Left renal pelvis (tissue), 4 donors: Measurements from ENCODE around the gene ACSL1. TPM values are rescaled to one million over a fixed set of nuclear protein-coding genes. Genes with fewer than 3 reads are reported as not detected.
"Not testable (repeated sequence)": the region's sequence is repeated elsewhere in the genome, so short reads cannot be mapped to it uniquely, and the experiment has no call there.

Experiments used
- DNase-seq, 4 donors: peaks; one replicate each; pipeline ENCODE4 v3.0.0-alpha.2; 2013; ENCODE audit warnings: low read depth in 4 of 4, low spot score in 3 of 4
- polyA plus RNA-seq, 4 donors: library from polyadenylated mRNA; unstranded; fragments of 120-200 nt; gene quantifications; one replicate each; pipeline ENCODE4 v1.2.1, GENCODE V29; 2013; ENCODE audit not compliant: insufficient read length in 4 of 4

ACSL1 gene
- polyA plus RNA-seq, 4 donors = 28.8 to 60.1 (median 55.6) TPM

DNA sequence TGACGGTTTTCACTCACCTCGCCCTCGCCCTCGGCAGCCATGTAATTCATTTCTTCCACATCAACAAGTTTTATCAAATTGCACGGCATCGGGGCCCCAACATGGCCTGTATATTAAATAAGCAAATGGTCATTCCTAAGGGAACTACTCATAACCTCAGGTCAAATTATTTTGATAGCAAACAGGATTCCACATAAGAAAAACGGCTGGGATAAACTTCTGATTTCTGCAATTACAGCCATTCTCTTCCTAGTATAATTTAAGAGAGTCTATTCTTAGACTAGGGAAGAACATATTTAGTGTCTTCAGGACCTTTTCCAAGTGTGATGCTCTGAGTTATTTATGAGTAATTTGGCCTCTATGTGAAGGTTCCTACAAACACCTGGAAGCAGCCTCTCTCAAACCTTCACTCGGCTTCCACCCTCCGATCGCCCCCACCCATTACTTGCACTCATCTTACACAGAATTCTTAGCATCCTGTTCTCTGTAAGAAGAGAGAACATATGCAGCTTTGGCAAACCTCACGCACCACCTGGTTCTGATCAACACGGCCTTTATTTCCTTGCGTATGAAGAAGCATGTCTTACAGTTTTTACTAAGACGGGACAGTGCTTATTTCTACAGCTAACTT lies 62.5 kb downstream of the ACSL1 start:
- no peak for DNase-seq

DNA sequence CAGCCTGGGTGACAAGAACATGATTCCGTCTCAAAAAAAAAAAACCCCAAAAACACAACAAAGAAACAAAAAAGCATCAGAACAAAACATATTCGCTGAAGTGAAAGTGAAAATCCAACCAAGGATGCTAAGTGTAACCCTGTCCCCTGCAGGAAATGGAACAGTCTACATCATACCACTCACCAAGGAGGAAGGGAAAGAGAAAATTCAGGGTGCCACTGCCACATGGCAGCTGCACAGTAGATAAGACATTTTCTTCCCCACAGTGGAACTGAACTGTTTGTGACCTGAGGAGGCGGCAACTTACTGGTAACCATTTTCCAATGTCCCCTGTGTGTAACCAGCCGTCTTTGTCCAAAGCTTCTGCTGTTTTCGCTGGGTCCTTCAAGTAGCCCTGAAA lies 63.7 kb downstream of the ACSL1 start:
- no peak for DNase-seq

DNA sequence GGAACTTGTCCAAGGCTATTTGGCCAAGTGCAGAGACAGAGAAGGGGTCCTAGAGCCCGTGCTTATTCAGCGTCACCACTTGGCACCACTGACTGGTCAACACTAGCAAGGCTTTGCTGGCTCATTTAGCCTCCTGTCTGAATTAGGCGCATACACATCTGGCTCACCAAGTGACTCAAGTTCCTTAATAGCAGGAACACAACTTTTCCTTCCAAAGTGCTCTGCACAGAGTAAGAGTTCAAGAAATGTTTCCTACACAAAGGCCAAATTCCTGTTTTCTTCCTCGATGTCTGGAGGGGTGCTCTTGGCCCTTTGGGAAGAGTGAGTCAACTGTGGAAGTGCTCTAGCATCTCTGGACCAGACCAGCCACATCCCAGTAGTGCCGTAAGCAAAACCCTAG lies 65.1 kb downstream of the ACSL1 start:
- DNase-seq = no peak

DNA sequence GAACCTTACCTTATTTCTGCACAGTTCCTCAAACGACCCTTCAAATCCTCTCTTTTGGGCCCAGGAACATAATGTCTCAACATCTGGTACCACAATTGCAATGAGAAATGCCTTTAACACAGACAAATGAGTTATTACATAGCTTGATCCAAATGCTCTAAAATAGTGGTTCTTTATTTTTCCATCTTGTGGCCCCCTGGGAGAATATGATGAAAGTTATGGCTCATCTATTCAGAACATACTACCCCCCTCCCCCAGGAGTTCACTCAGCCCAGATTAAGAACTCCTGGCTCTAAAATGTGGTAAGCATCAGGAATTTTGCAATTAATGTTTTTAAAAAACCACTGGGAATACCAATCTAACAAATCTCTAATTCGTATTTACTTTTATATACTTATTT lies 68.0 kb downstream of the ACSL1 start:
- no peak for DNase-seq

DNA sequence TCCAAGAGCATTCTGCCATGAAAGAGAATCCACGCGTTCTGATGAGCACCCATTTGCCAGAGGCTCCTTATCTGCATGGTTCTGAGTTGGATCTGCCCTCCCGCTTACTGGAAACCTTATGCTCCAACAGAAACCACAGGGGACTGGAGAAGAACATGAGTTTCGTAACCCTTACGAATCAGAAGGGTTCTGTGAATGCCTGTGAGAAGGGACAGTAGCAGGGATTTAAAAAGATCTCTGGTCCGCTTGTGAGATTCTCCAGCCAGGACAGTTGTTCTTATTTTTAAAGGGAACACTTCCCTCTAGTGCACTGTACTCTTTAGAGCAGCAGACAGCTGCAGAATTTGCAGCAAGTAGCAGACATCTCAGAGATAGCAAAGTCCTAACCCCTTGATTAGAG lies 69.4 kb downstream of the ACSL1 start:
- DNase-seq = no peak

DNA sequence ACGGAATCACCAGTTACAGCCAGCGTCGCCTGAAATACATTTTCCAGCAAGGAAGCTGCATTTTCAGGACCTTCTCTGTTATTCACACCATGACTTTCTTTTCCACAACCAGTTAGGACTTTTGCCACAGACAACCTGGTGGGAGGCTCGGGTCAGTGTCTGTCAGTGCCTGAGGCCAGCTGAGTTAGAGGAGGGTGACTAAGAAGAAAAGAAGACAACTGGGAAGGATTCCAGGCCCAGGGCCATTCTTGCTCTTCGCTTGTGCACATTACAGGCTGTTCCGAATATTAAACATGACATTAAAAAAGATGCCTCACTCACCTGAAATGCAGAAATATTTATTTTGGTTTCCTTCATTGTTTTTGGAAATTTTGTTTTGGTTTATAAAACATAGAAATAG lies 70.5 kb downstream of the ACSL1 start:
- DNase-seq = no peak

DNA sequence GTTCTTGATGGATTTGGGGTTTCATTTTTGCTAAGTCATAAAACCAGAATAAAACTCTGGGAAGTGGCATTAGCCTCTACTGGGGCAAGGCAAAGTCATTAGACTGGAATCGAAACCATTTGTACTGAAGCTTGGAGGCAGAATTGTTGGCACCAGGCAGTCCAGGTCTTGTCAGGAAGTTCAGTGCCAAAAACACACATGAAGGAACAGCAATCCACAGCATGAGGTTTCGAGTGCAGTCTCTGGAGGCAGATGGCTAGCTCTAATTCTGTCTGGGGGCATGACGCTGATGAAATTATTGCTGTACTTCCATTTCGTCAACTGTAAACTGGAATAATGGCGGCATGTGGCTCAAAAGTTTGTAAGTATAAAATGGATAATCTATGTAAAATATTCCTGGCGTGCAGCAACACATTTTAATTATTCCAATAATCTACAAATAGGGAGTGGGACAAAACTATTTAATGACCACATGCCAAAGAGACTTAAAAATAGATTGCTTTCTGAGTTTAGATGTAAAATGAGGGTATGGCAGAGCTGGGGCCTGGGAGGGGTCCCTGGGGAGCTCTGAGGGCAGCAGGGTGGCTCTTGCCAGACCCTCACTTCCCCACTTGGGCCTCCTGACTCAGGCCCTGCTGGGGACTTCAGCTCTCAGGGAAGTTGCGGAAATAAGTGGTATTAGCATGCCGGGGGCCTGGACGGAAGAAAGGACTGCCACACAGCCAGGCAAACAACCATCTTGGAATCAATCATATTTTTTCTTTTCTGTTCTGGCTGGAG lies 73.1 kb downstream of the ACSL1 start:
- DNase-seq = no peak

DNA sequence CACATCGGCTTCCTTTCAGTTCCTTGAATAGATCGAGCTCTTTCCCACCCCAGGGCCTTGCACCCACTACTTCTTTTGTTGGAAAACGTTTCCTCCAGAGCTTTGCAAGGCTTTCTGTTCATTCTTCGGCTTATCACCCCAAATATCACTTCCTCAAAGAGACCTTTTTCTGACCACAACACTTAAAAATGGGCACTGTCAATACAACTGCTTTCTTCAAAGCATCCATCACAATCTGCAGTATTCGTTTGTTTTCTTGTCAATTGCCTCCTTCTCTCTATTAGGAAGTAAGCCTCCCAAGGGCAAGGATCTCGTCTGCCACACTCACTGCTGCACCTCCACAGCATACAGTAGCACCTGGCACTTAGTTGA lies 74.2 kb downstream of the ACSL1 start:
- DNase-seq = no peak

DNA sequence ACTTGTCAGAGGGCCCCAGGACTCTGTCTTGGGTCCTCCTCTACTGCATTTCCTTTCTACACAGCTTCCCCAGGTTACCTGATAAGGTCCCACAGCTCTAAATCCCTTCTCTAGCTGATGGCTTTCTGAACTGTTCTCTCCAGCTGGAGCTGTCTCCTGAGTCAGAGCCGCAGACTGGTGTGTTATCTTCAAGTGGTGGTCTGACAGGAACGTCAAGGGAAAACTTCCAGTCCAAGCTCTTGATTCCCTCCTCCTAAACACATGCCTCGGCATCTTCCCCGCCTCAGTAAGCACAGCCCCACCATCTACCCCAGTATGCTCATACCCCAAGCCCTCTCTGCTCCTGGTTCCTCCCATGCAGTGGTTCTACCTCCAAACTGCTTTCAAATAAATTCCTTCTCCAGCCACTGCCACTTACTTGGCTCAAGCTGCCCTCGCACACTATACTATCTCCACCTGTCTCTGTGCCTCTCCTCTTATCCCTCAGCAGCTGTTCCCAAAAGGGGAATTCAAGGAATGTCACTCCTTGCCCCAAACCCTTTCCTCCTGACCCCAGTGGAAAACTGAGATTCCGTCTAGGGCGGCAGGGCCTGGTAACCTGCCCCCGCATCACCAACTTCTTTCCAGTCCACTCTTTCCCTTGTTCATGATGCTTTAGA lies 74.7 kb downstream of the ACSL1 start:
- DNase-seq = no peak

DNA sequence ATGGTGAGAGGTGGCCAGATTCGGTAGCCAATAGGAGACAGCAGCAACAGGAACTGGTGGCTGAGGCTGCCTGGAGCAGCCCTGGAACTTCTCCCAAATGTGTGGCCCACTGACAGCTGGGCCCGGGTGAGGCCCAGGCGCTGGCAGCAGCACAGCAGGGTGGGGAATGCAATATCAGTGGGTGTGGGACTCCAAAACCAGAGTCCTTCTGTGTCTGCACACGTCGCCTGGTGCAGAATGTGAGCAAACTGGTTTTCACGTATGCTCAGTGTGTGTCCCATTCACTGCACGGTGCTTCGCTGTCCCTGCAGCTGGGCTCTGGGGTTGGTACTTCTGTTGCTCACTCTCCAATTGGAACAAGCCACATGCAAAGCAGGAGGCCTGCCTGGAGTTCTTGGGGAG lies 77.5 kb downstream of the ACSL1 start:
- no peak for DNase-seq

DNA sequence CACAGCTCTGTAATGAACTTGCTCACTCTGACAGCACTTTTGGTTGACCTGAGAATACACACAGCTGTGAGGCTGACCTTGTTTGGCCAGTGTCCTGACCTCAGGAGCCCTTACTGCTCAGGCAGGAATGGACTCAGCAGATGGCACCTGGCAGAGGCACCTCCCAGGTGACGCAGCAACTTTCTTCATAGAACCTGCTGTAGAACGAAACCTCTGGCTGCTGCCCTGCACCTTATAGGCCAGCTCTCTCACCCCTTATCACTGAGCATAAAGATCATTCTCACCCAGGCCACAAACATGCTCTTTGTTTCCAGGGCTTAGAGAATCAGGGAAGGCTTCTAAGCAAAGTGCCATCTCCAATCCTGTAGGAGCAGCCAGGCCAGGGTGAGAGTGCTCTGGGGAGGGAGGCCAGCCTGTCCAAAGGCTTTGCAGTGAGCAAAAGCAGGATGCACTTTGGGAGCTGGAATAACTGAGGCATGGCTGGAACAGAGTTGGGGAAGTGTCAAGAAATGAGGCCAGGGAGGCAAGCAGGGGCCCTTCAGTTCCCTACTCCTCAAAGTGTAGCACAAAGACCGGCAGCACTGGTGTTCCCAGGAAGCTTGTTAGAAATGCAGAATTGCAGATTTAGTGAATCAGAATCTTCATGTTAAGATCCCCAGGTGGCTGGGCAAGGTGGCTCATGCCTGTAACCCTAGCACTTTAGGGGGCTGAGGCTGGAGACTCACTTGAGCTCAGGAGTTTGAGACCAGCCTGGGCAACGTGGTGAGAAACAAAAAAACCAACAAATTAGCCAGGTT lies 78.5 kb downstream of the ACSL1 start:
- no peak for DNase-seq

DNA sequence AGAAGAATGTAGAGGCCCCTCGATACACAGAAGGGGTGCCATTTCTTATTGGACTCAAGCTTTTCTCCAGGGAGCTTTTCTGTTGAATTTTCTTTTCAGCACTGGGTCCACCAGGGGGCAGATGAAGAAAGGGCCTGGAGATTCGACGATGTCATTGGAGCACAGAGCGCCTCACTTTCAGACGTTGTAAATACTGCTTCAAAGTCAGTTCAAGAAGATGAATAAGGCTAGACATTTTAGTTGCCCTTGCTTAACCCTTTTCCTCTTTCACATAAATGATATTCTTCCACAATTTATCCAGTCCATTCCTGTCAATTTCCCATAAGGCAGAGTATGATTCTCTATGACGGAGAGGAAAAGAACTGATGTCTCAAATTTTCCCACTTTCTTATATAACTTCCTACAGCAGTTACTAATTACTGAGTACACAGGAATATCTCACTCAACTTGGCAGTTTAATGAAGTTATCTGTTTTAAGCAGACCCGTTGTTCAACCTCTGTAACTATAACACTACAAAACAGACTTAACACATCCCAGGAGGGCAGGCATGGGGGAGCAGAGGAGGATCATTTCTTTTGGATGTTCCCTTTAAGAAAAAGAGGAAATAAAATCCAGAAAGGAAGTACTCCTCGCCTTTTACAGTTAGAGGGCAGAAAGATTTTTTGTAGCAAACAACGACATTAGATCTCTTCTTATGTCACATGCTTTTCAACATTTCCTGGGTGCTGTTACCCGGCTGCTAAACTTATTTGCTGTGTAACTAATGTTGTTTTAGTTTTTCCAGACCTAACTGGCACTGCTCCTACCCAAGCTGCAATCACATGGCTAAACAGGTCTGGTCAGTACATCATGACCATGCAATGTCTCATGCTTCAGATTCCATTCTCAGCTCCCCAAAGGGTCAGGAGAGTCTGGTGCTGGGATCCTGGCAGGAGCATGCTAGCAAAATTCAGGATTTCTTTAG lies 79.7 kb downstream of the ACSL1 start:
- DNase-seq = peak in 1 of 4 donors; percentile 72

DNA sequence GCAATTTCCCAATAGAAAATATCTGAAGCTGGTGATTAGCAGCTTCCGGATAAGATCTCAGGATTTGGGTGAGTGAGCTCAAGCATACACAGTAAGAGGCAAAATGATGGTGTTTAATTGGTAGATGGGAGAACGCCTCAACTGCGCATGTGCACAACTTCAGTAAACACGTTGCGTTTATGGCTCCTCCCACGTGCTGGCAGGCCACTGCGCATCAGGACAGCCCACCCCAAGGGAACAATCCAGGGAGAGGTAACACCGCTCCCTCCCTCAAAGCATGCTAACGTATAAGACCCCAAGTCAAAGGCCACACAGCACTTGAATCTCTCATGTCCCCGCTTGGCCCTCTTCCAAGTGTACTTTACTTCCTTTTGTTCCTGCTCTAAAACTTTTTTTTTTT lies 81.5 kb downstream of the ACSL1 start:
- no peak for DNase-seq

DNA sequence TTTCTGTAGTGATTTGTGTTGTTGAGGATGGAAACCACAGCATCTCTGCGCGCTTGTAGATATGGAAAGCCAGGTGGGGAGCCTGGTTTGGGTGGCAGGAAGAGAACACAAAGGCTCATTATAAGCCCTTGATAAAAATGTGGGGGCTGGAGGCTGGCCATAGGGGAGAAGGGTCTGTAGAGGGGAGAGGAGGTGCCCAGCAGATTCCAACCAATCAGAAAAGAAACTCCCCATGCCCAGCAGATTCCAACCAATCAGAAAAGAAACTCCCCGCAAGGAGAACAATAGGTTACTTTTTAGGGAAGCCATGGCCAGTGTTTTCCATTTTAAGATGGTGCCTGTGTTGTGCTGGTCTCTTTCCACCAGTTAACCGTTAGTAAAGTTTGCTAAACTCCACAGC lies 82.1 kb downstream of the ACSL1 start:
- DNase-seq = no peak

DNA sequence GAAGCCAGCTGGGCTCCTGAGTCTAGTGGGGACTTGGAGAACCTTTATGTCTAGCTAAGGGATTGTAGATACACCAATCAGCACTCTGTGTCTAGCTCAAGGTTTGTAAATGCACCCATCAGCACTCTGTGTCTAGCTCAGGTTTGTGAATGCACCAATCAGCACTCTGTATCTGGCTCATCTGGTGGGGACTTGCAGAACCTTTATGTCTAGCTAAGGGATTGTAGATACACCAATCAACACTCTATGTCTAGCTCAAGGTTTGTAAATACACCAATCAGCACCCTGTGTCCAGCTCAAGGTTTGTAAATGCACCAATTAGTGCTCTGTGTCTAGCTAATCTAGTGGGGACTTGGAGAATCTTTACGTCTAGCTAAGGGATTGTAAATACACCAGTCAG lies 84.1 kb downstream of the ACSL1 start:
- not testable (repeated sequence) for DNase-seq

DNA sequence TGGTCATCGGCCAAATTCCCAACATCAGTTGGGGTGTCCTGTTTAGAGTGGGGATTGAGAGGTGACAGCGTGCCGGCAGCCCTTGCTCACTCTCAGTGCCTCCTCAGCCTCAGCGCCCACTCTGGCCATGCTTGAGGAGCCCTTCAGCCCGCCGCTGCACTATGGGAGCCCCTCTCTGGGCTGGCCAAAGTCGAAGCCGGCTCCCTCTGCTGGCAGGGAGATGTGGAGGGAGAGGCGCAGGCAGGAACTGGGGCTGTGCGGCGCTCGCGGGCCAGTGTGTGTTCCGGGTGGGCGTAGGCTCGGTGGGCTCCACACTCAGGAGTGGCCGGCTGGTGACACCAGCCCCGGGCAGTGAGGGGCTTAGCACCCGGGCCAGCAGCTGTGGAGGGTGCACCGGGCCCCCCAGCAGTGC lies 84.8 kb downstream of the ACSL1 start:
- no peak for DNase-seq

DNA sequence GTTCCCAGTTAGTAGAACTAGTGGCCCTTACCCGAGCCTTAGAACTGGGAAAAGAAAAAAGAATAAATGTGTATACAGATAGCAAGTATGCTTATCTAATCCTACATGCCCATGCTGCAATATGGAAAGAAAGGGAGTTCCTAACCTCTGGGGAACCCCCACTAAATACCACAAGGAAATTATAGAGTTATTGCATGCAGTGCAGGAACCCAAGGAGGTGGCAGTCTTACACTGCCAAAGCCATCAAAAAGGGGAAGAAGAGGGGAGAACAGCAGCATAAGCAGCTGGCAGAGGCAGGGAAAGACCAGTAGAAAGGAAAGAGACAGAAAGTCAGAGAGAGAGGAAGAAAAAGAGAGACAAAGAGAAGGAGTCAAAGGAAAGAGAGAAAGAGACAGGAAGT lies 86.2 kb downstream of the ACSL1 start:
- DNase-seq = not testable (repeated sequence)

DNA sequence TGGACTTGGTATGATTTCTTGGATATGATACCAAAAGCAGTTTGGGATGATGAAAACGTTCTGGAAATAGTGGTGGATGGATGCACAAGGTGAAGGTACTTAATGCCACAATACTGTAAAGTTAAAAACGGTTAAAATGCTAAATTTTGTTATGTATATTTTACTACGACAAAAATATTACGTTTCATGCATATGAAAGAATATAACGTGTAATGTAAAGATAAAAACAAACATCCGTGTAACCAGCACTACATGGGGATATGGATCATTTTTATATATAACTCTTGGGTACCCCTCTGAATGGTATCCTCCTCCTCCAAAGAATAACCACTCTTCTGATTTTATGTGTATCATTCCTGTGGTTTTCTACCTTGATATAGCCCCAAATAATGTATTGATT lies 91.0 kb downstream of the ACSL1 start:
- DNase-seq = no peak

DNA sequence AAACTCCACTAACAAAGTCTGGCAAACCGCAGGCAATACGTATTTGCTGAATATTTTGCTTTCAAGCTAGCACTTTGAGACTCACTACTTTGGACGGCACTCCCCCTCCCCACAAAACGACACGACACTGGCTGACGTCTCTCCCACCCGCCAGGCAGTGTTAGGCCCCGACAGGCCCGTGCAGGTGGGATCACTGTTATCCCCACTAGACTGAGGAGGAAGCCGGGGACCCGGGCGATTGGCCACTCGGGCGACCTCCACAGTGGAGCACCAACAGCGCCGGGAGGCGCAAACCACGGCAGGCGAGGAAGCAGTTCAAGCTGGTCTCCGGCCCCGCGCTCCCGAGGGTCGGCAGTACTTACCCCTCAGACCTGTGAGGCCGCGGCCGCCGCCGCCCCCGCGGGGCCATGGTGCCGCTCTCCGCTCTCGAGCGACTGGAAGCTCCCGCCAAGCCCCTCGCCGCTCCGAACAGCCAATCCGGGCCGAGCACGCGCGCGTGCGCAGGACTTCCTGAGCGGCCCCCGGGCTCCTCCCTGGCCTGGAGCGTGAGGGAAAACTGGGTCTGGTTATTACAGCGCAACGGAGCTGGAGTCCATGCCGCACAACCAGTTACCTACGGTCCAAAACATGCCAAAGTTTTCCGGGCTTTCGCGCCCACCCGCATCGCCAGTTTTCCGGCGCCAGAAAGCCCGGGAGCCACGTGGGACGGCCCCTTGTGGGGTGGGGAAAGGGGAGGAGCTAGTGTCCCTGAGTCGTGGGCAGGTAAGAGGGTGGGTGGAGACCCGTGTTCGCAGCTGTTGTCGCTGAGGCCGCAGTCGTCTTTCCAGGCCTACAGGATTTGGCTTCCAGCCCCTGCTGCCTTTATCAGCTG lies 91.9 kb downstream of the ACSL1 start, which contains the start of gene CENPU:
TSS of gene CENPU (minus strand) at position 443 of the 871 bp plus-strand sequence. CDS start at position 409, 34 bp downstream.
- DNase-seq = peak; percentile 97 to 98 (median 98)
